CD14-positive monocyte (primary cell): ENCODE measurements around the gene SLC2A2. TPM values are rescaled to one million over a fixed set of nuclear protein-coding genes. Genes with fewer than 3 reads are reported as not detected.

Experiments used
- DNase-seq, 3 donors: peaks; one replicate each; pipeline ENCODE4 v3.0.0-alpha.2; 2011 to 2022
- H2AFZ ChIP-seq: 2 replicates; pipeline ENCODE4 v1.6.0; 2012; ENCODE audit warnings: mild to moderate bottlenecking, low read depth, low read length, inconsistent platforms; ENCODE audit not compliant: insufficient read depth, poor library complexity, severe bottlenecking
- H3K27ac ChIP-seq, 2 donors: 1 replicate in 1 of 2; 2 replicates in 1 of 2; pipeline ENCODE4 v1.5.1; 2012 to 2013; ENCODE audit warnings: low read length in 2 of 2, control low read depth in 1 of 2, inconsistent platforms in 1 of 2, low read depth in 1 of 2, mild to moderate bottlenecking in 1 of 2
- H3K27me3 ChIP-seq, 2 donors: one replicate each; pipeline versions ENCODE4 v1.6.0 to v1.6.1; 2011 to 2013; ENCODE audit warnings: low read length in 2 of 2; ENCODE audit not compliant: control insufficient read depth in 2 of 2, insufficient read depth in 2 of 2
- H3K36me3 ChIP-seq, 2 donors: replicated peaks in 1 of 2; 1 replicate in 1 of 2; 2 replicates in 1 of 2; pipeline versions ENCODE4 v1.5.1 to v1.6.1; 2012 to 2013; ENCODE audit warnings: low read length in 2 of 2, control low read depth in 1 of 2, inconsistent platforms in 1 of 2, mild to moderate bottlenecking in 1 of 2; ENCODE audit not compliant: insufficient read depth in 2 of 2, control insufficient read depth in 1 of 2
- H3K4me1 ChIP-seq, 2 donors: 1 replicate in 1 of 2; 2 replicates in 1 of 2; pipeline versions ENCODE4 v1.5.1 to v1.6.1; 2012 to 2013; ENCODE audit warnings: low read length in 2 of 2, control low read depth in 1 of 2, inconsistent platforms in 1 of 2, mild to moderate bottlenecking in 1 of 2, moderate library complexity in 1 of 2; ENCODE audit not compliant: insufficient read depth in 2 of 2, control insufficient read depth in 1 of 2
- H3K4me2 ChIP-seq: replicated peaks from 2 replicates; pipeline ENCODE3; 2012; ENCODE audit warnings: low read length, moderate library complexity, mild to moderate bottlenecking; ENCODE audit not compliant: poor library complexity, severe bottlenecking; ENCODE audit errors: extremely low read depth
- H3K4me3 ChIP-seq, 3 experiments: fragments of 200-600 bp in 1 of 3; sonication (generic) in 1 of 3; replicated peaks in 1 of 3; 1 replicate in 2 of 3; 2 replicates in 1 of 3; pipeline ENCODE4 v1.5.1; 2011 to 2013; ENCODE audit warnings: low read length in 3 of 3, mild to moderate bottlenecking in 3 of 3, control low read depth in 2 of 3, low read depth in 2 of 3, inconsistent platforms in 1 of 3, moderate library complexity in 1 of 3
- H3K79me2 ChIP-seq: 2 replicates; pipeline ENCODE4 v1.6.0; 2012; ENCODE audit warnings: mild to moderate bottlenecking, control low read depth, inconsistent platforms, low read length, moderate library complexity; ENCODE audit not compliant: insufficient read depth
- H3K9ac ChIP-seq: 2 replicates; pipeline ENCODE4 v1.6.0; 2017; ENCODE audit warnings: low read length, mild to moderate bottlenecking; ENCODE audit not compliant: insufficient read depth, poor library complexity, severe bottlenecking
- H3K9me3 ChIP-seq, 2 donors: replicated peaks in 1 of 2; 1 replicate in 1 of 2; 2 replicates in 1 of 2; pipeline versions ENCODE4 v1.5.1 to v1.6.1; 2012 to 2013; ENCODE audit warnings: low read length in 2 of 2, control low read depth in 1 of 2; ENCODE audit not compliant: control insufficient read depth in 1 of 2, insufficient read depth in 1 of 2
- H4K20me1 ChIP-seq: 2 replicates; pipeline ENCODE4 v1.6.0; 2012; ENCODE audit warnings: mild to moderate bottlenecking, low read length, control low read depth, moderate library complexity; ENCODE audit not compliant: insufficient read depth
- H3K27ac Mint-ChIP-seq, 7 donors: one replicate each; pipeline ENCODE4 v1.8.0; 2020; ENCODE audit warnings: mild to moderate bottlenecking in 7 of 7, mixed read lengths in 7 of 7, moderate library complexity in 6 of 7, inconsistent platforms in 2 of 7
- H3K27me3 Mint-ChIP-seq, 3 donors: one replicate each; pipeline ENCODE4 v1.8.0; 2021 to 2022; ENCODE audit warnings: low read depth in 3 of 3, mild to moderate bottlenecking in 3 of 3, mixed read lengths in 3 of 3, moderate library complexity in 3 of 3, inconsistent platforms in 1 of 3
- H3K36me3 Mint-ChIP-seq, 2 donors: one replicate each; pipeline ENCODE4 v1.8.0; 2020; ENCODE audit warnings: mixed read lengths in 2 of 2, inconsistent platforms in 1 of 2, mild to moderate bottlenecking in 1 of 2
- H3K4me1 Mint-ChIP-seq: one replicate; pipeline ENCODE4 v1.8.0; 2020; ENCODE audit warnings: mild to moderate bottlenecking, mixed read lengths
- H3K4me3 Mint-ChIP-seq, 2 donors: one replicate each; pipeline ENCODE4 v1.8.0; 2020; ENCODE audit warnings: mild to moderate bottlenecking in 2 of 2, mixed read lengths in 2 of 2, moderate library complexity in 1 of 2
- H3K9me3 Mint-ChIP-seq, 7 donors: one replicate each; pipeline ENCODE4 v1.8.0; 2020 to 2022; ENCODE audit warnings: mixed read lengths in 7 of 7, mild to moderate bottlenecking in 6 of 7, moderate library complexity in 6 of 7, inconsistent platforms in 2 of 7
- CTCF ChIP-seq: fragments of 200-600 bp; IDR thresholded peaks from one replicate; pipeline ENCODE4 v1.8.0; 2022; ENCODE audit warnings: antibody characterized with exemption, mild to moderate bottlenecking
- WGBS: methylation state at CpG from one replicate; pipeline ENCODE4 v1.1.5; 2013; ENCODE audit warnings: missing lambda C conversion rate; ENCODE audit not compliant: insufficient coverage; 5-methylcytosine and 5-hydroxymethylcytosine counted together
- intact Hi-C, 2 donors: fragments of 100-400 bp; cut with micrococcal nuclease; formaldehyde crosslinking; loops; one replicate each; pipeline versions ENCODE4 v1.15.0 to v1.15.1; 2023
- polyA plus RNA-seq, 3 donors: library from polyadenylated mRNA; depleted of rRNA in 1 of 3; unstranded in 2 of 3; stranded (reverse) in 1 of 3; fragments of 300-500 nt in 2 of 3; fragments of >200 nt in 1 of 3; fragmentation: Illumina TruSeq in 2 of 3; gene quantifications; 1 replicate in 2 of 3; 2 replicates in 1 of 3; pipeline ENCODE4 v1.2.3, GENCODE V29; 2012 to 2021

The SLC2A2 gene
- polyA plus RNA-seq, 3 donors: not detected

GRCh38 chr3:170953736-170954135 is 72.8 kb downstream of the SLC2A2 start:
- no peak overlapping the region for H3K4me2 ChIP-seq

GRCh38 chr3:170953229-170953628 is 73.3 kb downstream of the SLC2A2 start:
- H3K36me3 ChIP-seq: no peaks in the 10 kb centered on the region
- 94% methylated on average over 13 of the region's 13 CpGs for WGBS
- H4K20me1 ChIP-seq: no peaks in the 10 kb centered on the region
- no peak overlapping the region for H3K4me3 ChIP-seq
- H3K4me1 ChIP-seq: no peaks in the 10 kb centered on the region
- no peak for DNase-seq
- no peaks in the 10 kb centered on the region for H3K36me3 Mint-ChIP-seq
- no peak overlapping the region for H3K4me3 Mint-ChIP-seq
- TF ChIP-seq CTCF: no peak
- no peak overlapping the region for H3K27ac Mint-ChIP-seq
- H3K79me2 ChIP-seq: no peaks in the 10 kb centered on the region
- H3K9me3 Mint-ChIP-seq: peaks cover 0 to 3% (median 0%) of the 10 kb centered on the region in 7 donors
- intact Hi-C loops: no loop called here
- no peak overlapping the region for H3K9ac ChIP-seq
- no peaks in the 10 kb centered on the region for H3K4me1 Mint-ChIP-seq
- peaks cover 1 to 4% (median 2%) of the 10 kb centered on the region in 3 donors for H3K27me3 Mint-ChIP-seq
- H2AFZ ChIP-seq: no peak overlapping the region
- no peaks in the 10 kb centered on the region for H3K9me3 ChIP-seq
- no peak overlapping the region for H3K4me2 ChIP-seq
- no peaks in the 10 kb centered on the region for H3K27me3 ChIP-seq
- no peak overlapping the region for H3K27ac ChIP-seq

More at GRCh38 chr3:170953736-170954135, 72.8 kb downstream of the SLC2A2 start:
- peaks cover 0 to 2% (median 0%) of the 10 kb centered on the region in 7 donors for H3K9me3 Mint-ChIP-seq
- no peak for DNase-seq
- Histone ChIP-seq H3K9ac (no peak overlapping the region), H3K36me3 (no peaks in the 10 kb centered on the region), H3K4me3 (no peak overlapping the region), H4K20me1 (no peaks in the 10 kb centered on the region), H2AFZ (no peak overlapping the region), H3K27ac (no peak overlapping the region), H3K79me2 (no peaks in the 10 kb centered on the region), H3K9me3 (no peaks in the 10 kb centered on the region), H3K4me1 (no peaks in the 10 kb centered on the region), H3K27me3 (no peaks in the 10 kb centered on the region)
- H3K4me3 Mint-ChIP-seq: no peak overlapping the region
- H3K4me1 Mint-ChIP-seq: no peaks in the 10 kb centered on the region
- intact Hi-C loops: no loop called here
- H3K36me3 Mint-ChIP-seq: no peaks in the 10 kb centered on the region
- H3K27me3 Mint-ChIP-seq: peaks cover 1 to 4% (median 2%) of the 10 kb centered on the region in 3 donors
- no CpG with 5 or more reads among the region's 12 CpGs for WGBS
- H3K27ac Mint-ChIP-seq: no peak overlapping the region
- TF ChIP-seq CTCF: no peak
